ENCODE results near the gene PCDHGA1.
"Not testable (repeated sequence)": the region's sequence is repeated elsewhere in the genome, so short reads cannot be mapped to it uniquely, and the experiment has no call there.

The PCDHGA1 gene

DNA sequence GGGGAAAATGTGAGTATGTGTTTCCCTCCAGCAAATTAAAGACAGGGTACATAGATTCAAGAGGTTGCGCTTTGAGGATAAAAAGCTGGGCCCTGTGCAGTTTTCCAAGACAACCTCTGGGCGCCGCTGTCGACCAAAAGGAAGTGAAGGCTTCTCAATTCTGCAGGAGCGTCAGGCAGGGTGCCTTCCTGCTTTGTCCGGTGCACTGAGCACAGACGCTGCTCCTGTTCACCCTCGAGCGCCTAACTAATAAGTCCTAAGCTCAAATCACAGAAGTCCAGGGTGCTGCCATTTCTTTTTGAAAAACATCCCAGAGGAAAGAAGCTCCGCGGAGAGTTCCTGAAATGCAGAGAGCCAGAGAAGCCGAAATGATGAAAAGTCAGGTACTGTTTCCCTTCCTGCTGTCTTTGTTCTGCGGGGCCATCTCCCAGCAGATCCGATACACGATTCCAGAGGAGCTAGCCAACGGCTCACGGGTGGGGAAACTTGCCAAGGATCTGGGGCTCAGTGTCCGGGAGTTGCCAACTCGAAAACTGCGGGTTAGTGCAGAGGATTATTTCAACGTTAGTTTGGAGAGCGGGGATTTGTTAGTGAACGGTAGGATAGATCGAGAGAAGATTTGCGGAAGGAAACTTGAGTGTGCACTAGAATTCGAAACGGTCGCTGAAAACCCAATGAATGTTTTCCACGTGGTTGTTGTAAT lies 19.8 kb downstream of the PCDHGA1 start, which contains the start of gene PCDHGB1:
Gene PCDHGB1 (plus strand): TSS at position 183 of the 703 bp plus-strand sequence. CDS start 162 bp downstream, at position 345.
- peak; percentile 53 for DNase-seq

DNA sequence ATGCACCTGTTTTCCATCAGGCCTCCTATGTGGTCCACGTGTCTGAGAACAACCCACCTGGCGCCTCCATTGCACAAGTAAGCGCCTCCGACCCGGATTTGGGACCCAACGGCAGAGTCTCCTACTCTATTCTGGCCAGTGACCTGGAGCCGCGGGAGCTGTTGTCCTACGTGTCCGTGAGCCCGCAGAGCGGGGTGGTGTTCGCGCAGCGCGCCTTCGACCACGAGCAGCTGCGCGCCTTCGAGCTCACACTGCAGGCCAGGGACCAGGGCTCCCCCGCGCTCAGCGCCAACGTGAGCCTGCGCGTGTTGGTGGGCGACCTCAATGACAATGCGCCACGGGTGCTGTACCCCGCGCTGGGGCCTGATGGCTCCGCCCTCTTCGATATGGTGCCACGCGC lies 21.3 kb downstream of the PCDHGA1 start:
- DNase-seq: no peak

DNA sequence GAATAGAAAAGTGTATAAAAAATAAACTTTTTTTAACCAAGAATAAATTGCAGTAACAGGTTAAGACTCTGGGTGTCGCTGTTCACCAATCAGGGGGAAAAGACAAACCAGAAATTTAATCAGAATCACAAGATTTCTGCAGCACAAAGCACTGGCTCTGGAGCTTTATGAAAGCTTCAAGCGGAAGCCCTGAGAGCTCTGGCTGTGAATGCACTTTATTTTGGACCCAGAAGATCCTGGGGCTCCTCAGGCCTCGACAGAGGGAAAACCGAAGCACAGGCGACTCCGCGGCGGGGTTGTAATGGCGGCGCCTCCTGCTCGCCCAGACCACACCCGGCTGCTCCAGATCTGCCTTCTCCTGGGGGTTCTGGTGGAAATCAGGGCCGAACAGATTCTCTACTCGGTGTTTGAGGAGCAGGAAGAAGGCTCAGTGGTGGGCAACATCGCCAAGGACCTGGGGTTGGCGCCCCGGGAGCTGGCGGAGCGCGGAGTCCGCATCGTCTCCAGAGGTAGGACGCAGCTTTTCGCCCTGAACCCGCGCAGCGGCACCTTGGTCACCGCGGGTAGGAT lies 24.7 kb downstream of the PCDHGA1 start, which contains the start of gene PCDHGA4:
Gene PCDHGA4 (plus strand): TSS at position 122 of the 570 bp plus-strand sequence. CDS start 87 bp downstream, at position 209.
- no peak for DNase-seq

DNA sequence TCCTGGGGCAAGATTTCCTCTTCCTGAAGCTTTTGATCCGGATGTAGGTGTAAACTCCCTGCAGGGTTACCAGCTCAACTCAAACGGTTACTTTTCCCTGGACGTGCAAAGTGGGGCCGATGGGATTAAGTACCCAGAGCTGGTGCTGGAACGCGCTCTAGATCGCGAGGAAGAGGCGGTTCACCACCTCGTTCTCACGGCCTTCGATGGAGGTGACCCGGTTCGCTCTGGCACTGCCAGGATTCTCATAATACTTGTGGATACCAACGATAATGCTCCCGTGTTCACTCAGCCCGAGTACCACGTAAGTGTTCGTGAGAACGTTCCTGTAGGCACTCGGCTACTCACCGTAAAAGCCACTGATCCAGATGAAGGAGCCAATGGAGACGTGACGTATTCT lies 25.3 kb downstream of the PCDHGA1 start:
- DNase-seq: no peak

DNA sequence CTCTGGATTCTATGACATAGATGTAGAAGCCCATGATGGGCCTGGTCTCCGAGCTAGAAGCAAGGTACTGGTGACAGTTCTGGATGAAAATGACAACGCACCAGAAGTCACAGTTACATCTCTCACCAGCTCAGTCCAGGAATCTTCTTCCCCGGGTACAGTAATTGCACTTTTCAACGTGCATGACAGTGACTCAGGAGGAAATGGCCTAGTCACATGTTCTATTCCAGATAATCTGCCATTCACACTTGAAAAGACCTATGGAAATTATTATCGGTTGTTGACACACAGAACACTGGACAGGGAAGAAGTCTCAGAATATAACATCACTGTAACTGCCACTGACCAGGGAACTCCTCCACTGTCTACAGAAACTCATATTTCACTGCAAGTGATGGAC lies 25.8 kb downstream of the PCDHGA1 start:
- DNase-seq: no peak

DNA sequence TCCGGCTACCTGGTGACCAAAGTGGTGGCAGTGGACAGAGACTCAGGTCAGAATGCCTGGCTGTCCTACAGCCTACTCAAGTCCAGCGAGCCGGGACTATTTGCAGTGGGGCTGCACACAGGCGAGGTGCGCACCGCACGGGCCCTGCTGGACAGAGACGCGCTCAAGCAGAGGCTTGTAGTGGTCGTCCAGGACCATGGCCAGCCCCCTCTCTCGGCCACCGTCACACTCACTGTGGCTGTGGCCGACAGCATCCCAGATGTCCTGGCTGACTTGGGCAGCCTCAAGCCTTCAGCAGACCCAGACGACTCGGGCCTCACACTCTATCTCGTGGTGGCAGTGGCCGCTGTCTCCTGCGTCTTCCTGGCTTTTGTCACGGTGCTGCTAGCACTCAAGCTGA lies 26.6 kb downstream of the PCDHGA1 start:
- no peak for DNase-seq

DNA sequence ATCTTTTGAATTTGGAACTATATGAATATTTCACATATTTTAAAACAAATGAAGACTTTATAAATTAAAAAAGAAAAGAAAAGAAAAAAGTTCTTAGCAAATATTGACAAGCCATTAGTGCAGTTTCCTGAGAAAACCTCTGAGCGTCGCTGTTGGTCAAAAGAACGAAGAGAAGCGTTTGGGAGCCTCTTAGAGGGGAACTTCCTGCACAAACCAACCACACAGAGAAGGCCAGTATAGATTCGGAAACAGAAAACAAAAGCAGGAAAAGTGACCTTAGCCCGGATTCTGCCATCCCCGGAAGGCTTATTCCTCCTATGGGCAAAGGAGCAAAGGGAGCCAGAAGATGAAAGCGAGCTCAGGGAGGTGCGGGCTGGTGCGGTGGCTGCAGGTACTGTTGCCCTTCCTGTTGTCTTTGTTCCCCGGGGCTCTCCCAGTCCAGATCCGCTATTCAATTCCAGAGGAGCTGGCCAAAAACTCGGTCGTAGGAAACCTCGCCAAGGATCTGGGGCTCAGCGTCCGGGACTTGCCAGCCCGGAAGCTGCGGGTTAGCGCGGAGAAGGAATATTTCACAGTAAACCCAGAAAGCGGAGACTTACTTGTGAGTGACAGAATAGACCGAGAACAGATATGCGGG lies 29.6 kb downstream of the PCDHGA1 start, which contains the start of gene PCDHGB2:
Gene PCDHGB2 (plus strand): TSS at position 205 of the 637 bp plus-strand sequence. CDS start 142 bp downstream, at position 347.
- peak; percentile 43 for DNase-seq

DNA sequence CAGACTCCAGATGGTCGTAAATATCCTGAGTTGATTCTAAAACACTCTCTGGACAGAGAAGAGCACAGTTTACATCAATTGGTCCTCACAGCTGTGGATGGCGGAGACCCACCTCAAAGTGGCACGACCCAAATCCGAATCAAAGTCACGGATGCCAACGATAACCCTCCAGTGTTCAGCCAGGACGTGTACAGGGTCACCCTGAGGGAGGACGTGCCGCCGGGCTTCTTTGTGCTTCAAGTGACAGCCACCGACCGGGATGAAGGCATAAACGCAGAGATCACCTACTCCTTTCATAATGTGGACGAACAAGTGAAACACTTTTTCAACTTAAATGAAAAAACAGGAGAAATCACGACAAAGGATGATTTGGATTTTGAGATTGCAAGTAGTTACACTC lies 30.4 kb downstream of the PCDHGA1 start:
- no peak for DNase-seq

DNA sequence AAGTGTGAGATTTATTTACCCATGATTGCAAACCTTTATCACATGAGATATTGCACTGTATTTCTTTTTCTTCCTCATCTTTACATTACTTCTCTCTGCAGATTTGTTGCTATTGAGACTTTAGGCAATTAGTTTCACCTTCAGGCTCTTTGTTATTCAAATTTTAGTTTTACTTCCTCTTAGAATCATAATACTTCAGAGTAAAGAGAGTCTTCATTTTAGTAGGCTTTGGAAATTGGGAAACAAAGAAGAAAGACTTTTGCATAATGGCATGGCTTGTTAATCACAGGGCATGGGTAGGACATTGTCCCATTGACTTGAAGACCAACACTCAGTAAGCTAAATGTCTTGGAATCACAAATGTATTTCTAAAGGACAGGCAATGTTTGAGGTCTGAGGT lies 32.4 kb downstream of the PCDHGA1 start:
- DNase-seq: no peak

DNA sequence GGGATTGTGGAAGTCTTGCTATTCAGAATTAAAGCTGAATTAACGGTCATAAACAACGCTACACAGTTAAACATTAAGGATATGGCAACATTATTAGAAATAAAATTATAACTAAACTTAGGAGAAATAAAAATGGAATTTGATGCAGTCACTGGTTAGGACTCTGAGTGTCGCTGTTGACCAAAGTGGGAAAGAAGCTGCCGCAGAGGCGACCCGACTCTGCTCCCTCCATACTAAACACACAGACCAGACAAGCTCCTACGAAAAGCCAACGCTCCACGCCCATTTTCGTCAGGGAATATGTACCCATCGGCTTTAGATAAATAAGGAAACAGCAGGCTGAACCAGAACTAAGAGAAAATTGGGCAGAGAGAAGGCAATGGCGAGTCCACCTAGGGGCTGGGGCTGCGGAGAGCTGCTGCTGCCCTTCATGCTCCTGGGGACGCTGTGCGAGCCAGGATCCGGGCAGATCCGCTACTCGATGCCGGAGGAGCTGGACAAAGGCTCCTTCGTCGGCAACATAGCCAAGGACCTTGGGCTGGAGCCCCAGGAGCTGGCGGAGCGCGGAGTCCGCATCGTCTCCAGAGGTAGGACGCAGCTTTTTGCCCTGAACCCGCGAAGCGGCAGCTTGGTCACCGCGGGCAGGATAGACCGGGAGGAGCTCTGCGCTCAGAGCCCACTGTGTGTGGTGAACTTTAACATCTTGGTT lies 33.8 kb downstream of the PCDHGA1 start, which contains the start of gene PCDHGA5:
Gene PCDHGA5 (plus strand): TSS at position 211 of the 709 bp plus-strand sequence. CDS start 169 bp downstream, at position 380.
- peak; percentile 35 for DNase-seq

DNA sequence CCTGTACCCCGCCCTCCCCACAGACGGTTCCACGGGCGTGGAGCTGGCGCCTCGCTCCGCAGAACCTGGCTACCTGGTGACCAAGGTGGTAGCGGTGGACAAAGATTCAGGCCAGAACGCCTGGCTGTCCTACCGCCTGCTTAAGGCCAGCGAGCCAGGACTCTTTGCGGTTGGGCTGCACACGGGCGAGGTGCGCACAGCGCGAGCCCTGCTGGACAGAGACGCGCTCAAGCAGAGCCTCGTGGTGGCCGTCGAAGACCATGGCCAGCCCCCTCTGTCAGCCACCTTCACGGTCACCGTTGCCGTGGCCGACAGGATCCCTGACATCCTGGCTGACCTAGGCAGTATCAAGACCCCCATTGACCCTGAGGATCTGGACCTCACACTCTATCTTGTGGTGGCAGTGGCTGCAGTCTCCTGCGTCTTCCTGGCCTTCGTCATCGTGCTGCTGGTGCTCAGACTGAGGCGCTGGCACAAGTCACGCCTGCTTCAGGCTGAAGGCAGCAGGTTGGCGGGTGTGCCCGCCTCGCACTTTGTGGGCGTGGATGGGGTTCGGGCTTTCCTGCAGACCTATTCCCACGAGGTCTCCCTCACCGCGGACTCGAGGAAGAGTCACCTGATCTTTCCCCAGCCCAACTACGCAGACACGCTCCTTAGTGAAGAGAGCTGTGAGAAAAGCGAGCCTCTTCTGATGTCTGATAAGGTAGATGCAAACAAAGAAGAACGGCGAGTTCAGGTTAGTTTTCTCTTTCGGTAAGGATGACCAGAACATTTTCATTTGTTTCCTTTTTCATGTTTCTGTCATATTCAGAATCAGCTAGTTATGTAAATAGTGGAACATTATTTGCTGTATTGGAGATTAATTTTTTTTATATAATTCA lies 35.9 kb downstream of the PCDHGA1 start:
- no peak for DNase-seq

DNA sequence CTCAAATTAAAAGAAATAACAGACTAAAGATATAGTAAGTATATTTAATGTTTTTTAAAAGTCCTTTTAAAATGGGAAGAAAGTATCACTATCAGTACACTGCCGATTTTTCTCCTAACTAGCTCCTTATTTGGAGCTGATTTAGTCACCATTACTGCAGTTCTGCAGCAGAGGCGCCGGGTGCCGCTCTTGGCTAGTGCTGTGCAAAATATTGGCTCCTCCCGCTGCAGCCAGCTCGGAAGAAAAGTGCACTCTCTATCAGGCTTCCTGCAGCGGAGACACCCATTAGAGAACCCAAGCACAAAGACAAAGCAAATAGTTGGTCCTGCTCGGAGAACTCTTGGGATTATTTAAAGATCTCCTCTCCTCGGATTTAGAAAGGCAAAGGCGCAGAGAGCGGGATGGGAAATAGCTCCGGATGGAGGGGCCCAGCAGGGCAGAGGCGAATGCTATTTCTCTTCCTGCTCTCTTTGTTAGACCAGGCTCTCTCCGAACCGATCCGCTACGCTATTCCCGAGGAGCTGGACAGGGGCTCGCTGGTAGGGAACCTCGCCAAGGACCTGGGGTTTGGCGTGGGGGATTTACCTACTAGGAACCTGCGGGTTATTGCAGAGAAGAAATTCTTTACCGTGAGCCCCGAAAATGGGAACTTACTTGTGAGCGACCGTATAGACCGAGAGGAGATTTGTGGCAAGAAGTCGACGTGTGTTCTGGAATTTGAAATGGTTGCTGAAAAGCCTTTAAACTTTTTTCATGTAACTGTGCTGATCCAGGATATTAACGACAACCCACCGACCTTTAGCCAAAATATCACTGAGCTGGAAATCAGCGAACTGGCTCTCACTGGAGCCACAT lies 39.9 kb downstream of the PCDHGA1 start, which contains the start of gene PCDHGB3:
Gene PCDHGB3 (plus strand): TSS at position 249 of the 855 bp plus-strand sequence. CDS start 153 bp downstream, at position 402.
- DNase-seq: peak; percentile 69

DNA sequence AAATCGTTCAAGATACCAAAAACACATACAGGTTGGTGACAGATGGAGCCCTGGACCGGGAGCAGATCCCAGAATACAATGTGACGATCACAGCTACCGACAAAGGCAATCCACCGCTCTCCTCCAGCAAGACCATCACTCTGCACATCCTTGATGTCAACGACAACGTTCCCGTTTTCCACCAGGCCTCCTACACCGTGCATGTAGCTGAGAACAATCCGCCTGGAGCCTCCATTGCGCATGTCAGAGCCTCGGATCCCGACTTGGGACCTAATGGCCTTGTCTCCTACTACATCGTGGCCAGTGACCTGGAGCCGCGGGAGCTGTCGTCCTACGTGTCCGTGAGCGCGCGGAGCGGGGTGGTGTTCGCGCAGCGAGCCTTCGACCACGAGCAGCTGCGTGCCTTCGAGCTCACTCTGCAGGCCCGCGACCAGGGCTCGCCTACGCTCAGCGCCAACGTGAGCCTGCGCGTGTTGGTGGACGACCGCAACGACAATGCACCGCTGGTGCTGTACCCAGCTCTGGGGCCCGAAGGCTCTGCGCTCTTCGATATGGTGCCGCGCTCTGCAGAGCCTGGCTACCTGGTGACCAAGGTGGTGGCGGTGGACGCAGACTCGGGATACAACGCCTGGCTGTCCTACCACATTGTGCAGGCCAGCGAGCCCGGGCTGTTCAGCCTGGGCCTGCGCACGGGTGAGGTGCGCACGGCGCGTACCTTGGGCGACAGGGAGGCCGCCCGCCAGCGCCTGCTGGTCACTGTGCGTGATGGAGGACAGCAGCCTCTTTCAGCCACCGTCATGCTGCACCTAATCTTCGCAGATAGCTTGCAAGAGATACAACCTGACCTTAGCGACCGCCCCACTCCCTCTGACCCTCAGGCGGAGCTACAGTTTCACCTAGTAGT lies 41.5 kb downstream of the PCDHGA1 start:
- no peak for DNase-seq

DNA sequence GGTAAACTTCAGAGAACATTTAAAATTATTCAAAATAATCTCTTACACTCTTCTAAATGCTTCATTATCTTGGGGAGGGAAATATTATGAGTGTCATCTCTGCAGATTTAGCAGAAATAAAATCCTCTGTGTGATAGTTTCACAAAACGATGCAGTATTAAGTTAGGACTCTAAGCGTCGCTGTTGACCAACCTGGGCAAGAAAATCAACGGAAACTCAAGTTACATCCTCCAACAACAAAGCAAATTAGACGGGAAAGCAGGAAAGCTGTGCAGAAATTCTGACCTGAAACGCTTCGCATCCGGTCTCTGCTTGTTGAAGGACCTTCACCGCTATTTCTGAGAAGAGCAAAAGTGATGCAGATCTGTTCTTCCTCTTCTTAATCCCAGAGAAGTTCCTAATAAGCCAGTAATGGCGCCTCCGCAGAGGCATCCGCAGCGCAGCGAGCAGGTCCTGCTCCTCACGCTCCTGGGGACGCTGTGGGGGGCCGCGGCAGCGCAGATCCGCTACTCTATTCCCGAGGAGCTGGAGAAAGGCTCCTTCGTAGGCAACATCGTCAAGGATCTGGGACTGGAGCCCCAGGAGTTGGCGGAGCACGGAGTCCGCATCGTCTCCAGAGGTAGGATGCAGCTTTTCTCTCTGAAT lies 43.5 kb downstream of the PCDHGA1 start, which contains the start of gene PCDHGA6:
Gene PCDHGA6 (plus strand): TSS at position 219 of the 645 bp plus-strand sequence. CDS start 193 bp downstream, at position 412.
- DNase-seq: peak; percentile 46

DNA sequence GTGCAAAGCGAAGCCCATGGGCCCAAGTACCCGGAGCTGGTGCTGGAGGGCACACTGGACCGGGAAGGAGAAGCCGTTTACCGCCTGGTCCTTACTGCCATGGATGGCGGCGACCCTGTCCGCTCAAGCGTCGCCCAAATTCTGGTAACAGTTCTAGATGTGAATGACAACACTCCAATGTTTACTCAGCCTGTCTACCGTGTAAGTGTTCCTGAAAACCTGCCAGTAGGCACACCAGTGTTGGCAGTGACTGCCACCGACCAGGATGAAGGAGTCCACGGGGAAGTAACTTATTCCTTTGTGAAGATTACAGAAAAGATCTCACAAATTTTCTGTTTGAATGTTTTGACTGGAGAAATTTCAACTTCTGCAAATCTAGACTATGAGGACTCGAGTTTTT lies 44.3 kb downstream of the PCDHGA1 start:
- no peak for DNase-seq

DNA sequence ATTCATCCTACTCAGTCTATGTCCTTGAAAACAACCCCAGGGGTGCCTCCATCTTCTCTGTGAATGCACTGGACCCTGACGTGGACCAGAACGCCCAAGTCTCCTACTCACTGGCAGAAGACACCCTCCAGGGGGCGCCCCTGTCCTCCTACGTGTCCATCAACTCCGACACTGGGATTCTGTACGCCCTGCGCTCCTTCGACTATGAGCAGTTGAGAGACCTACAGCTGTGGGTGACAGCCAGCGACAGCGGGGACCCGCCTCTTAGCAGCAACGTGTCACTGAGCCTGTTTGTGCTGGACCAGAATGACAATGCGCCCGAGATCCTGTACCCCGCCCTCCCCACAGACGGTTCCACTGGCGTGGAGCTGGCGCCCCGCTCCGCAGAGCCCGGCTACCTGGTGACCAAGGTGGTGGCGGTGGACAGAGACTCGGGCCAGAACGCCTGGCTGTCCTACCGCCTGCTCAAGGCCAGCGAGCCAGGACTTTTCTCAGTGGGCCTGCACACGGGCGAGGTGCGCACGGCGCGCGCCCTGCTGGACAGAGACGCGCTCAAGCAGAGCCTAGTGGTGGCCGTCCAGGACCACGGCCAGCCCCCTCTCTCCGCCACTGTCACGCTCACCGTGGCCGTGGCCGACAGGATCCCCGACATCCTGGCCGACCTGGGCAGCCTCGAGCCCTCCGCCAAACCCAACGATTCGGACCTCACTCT lies 45.3 kb downstream of the PCDHGA1 start:
- not testable (repeated sequence) for DNase-seq

DNA sequence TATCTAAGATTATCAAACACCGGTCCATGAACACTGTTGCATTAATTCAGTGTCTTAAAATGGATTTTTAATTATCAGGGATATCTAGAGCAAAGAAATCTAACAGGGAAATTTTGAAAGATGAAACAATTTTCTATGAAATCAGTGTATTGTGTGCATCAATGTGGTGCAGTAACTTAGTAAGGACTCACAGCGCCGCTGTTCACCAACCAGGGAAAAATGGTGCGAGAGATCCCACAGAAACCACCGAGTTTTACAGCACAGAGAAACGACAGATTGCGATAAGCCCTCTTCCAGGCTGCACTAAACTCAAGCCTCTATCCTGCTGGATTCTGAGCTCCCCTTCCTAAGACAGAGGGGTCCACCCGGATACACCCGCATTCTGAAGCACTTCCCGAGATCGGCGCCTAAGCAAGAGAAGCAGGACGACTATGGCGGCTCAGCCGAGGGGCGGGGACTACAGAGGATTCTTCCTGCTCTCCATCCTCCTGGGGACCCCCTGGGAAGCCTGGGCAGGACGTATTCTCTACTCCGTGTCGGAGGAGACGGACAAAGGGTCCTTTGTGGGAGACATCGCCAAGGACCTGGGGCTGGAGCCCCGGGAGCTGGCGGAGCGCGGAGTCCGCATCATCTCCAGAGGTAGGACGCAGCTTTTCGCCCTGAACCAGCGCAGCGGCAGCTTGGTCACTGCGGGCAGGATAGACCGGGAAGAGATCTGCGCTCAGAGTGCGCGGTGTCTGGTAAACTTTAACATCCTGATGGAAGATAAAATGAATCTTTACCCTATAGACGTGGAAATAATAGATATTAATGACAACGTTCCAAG lies 52.4 kb downstream of the PCDHGA1 start, which contains the start of gene PCDHGA7:
Gene PCDHGA7 (plus strand): TSS at position 274 of the 826 bp plus-strand sequence. CDS start 158 bp downstream, at position 432.
- peak; percentile 52 for DNase-seq
